AG04450 (cell line): ENCODE results near the gene CEL. TPM values are rescaled to one million over a fixed set of nuclear protein-coding genes. Genes with fewer than 3 reads are reported as not detected.
"Not testable (repeated sequence)": the region's sequence is repeated elsewhere in the genome, so short reads cannot be mapped to it uniquely, and the experiment has no call there.

Source experiments
- CTCF ChIA-PET: fragments of 300-600, 350-600 bp; formaldehyde crosslinking; extraction: SDS; loops from one replicate; lab custom pipeline; 2022; ENCODE audit warnings: antibody characterized with exemption, inconsistent platforms; lab: Charles Lee
- POLR2A ChIA-PET: fragments of 350-600 bp; formaldehyde crosslinking; extraction: SDS; loops from one replicate; lab custom pipeline; 2021; ENCODE audit warnings: antibody characterized with exemption, inconsistent platforms; lab: Yijun Ruan, JAX
- DNase-seq: peaks from one replicate; pipeline ENCODE4 v3.0.0-alpha.2; 2011; ENCODE audit warnings: low read depth, low spot score
- H3K27ac ChIP-seq: one replicate; pipeline ENCODE4 v1.5.1; 2012; ENCODE audit warnings: low read depth, low read length, control low read depth
- H3K27me3 ChIP-seq: one replicate; pipeline ENCODE4 v1.6.0; 2012; ENCODE audit warnings: low read length; ENCODE audit not compliant: control insufficient read depth, insufficient read depth
- H3K4me3 ChIP-seq: 2 replicates; pipeline ENCODE4 v1.5.1; 2011; ENCODE audit warnings: mild to moderate bottlenecking, low read depth, low read length, control low read depth
- H3K9me3 ChIP-seq: 2 replicates; pipeline ENCODE4 v1.5.1; 2012; ENCODE audit warnings: low read length; ENCODE audit not compliant: control insufficient read depth, insufficient read depth
- polyA plus RNA-seq: library from polyadenylated mRNA; depleted of rRNA; stranded (reverse); fragments of >200 nt; gene quantifications from 2 replicates; pipeline ENCODE4 v1.2.3, GENCODE V29; 2011
- TF ChIP-seq, protein P1 (sequence below): IDR thresholded peaks from 2 replicates; pipeline ENCODE4 v1.5.1; 2011; ENCODE audit warnings: low read depth, low read length, control low read depth, inconsistent platforms

CEL gene
- polyA plus RNA-seq, 1 experiment: 0.24 TPM

DNA sequence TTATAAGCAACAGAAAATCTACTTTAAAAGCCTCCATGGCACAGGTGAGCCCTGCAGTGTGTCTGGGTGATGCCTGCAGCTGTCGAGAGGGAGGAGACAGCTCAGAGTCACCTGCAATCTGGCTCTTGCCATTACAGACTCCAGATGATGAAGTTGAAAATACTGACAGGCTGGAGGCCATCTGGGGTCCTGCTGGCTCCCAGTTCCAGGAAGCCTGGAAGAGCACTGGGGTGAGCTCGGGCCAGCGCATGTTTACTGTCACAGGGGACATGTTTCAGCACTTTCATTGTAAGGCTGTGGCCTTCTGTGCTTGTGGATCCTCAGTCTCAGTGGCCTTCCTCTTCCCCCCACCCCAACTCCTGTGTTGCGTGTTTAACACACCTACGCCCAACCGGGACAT is 28.4 kb downstream of the CEL start:
- TF ChIP-seq, protein P1, sequence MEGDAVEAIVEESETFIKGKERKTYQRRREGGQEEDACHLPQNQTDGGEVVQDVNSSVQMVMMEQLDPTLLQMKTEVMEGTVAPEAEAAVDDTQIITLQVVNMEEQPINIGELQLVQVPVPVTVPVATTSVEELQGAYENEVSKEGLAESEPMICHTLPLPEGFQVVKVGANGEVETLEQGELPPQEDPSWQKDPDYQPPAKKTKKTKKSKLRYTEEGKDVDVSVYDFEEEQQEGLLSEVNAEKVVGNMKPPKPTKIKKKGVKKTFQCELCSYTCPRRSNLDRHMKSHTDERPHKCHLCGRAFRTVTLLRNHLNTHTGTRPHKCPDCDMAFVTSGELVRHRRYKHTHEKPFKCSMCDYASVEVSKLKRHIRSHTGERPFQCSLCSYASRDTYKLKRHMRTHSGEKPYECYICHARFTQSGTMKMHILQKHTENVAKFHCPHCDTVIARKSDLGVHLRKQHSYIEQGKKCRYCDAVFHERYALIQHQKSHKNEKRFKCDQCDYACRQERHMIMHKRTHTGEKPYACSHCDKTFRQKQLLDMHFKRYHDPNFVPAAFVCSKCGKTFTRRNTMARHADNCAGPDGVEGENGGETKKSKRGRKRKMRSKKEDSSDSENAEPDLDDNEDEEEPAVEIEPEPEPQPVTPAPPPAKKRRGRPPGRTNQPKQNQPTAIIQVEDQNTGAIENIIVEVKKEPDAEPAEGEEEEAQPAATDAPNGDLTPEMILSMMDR: no peak
- DNase-seq: no peak
- POLR2A ChIA-PET: no interaction called here
- peaks cover 2% of the 10 kb centered on the region for H3K27me3 ChIP-seq
- no peaks in the 10 kb centered on the region for H3K9me3 ChIP-seq
- CTCF ChIA-PET: interaction anchor here (0.7 to 2.1 kb wide), 3 partner anchors 54 to 864 kb away, joined by 3 to 10 read pairs (median 7); no protein-coding TSS in a partner anchor
- no peak overlapping the region for H3K4me3 ChIP-seq
- H3K27ac ChIP-seq: no peak overlapping the region

DNA sequence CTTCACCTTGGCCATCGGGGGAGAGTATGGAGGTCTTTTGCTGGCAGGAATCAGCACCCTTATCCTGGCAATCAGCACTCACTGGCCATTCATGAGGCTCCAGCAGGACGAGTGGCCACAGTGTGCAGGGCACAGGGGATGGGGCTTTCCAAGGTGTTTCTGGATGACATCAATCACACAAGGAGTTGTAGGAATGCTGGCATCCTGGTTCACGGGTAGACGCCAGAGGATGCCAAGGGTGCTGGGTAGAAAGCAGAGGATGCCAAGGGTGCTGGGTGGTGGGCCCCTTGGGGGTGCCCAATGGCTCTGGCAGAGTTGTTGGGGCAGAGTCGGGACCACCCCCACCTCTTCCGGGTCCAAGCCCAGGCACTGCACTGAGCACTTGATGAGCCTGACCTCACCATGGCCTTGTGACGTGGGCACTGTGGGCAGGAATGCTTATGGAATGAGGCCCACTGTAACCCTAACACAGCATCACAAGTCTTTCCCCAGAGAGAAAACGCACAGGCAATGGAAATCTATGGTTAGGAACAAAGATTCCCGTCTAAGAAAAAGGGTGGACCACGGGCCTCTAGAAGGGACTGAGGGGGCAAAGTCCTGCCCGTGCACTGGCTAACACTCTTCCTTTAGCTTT is 29.1 kb downstream of the CEL start:
- POLR2A ChIA-PET: interaction anchor here (0.7 kb wide), 1 partner anchor 32 kb away, joined by 4 read pairs; no protein-coding TSS in a partner anchor
- CTCF ChIA-PET: interaction anchor here (1.3 to 2.1 kb wide), 2 partner anchors 15 to 54 kb away, joined by 3 to 10 read pairs; no protein-coding TSS in a partner anchor
- no peak for DNase-seq
- no peak overlapping the region for H3K27ac ChIP-seq
- TF ChIP-seq, protein P1: no peak
- H3K27me3 ChIP-seq: peaks cover 2% of the 10 kb centered on the region
- H3K9me3 ChIP-seq: peaks cover 4% of the 10 kb centered on the region; the same call in 1 of the 2 replicates
- no peak overlapping the region for H3K4me3 ChIP-seq

DNA sequence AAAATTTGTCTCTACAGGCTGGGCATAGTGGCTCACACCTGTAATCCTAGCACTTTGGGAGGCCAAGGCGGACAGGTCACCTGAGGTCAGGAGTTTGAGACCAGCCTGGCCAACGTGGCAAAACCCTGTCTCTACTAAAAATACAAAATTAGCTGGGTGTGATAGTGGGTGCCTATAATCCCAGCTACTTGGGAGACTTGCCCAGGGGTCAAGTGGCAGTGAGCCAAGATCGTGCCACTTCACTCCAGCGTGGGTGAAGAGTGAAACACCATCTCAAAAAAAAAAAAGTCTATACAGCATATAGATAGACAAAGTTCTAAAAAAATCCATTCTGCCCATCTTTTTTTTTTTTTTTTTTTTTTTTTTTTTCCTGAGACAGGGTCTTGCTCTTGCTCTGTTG is 32.6 kb downstream of the CEL start:
- H3K27me3 ChIP-seq, POLR2A ChIA-PET, H3K4me3 ChIP-seq, DNase-seq, H3K27ac ChIP-seq: not testable (repeated sequence)
- CTCF ChIA-PET: interaction anchor here (1.0 to 1.3 kb wide), 3 partner anchors 9 to 53 kb away, joined by 3 to 6 read pairs (median 5); no protein-coding TSS in a partner anchor
- H3K9me3 ChIP-seq: peaks cover 14% of the 10 kb centered on the region

GRCh38 chr9:133094842-133095393 is 33.1 kb downstream of the CEL start:
- POLR2A ChIA-PET: no interaction called here
- CTCF ChIA-PET: interaction anchor here (1.0 to 1.6 kb wide), 2 partner anchors 8 to 49 kb away, joined by 6 to 8 read pairs; no protein-coding TSS in a partner anchor

GRCh38 chr9:133098104-133098754 is 36.4 kb downstream of the CEL start:
- CTCF ChIA-PET: interaction anchor here (15.9 kb wide), 1 partner anchor 48 kb away, joined by 264 read pairs; no protein-coding TSS in a partner anchor

More at GRCh38 chr9:133094842-133095393, 33.1 kb downstream of the CEL start:
- no peak overlapping the region for H3K4me3 ChIP-seq
- no peaks in the 10 kb centered on the region for H3K27me3 ChIP-seq
- H3K9me3 ChIP-seq: peaks cover 14% of the 10 kb centered on the region
- DNase-seq: no peak
- H3K27ac ChIP-seq: no peak overlapping the region
- TF ChIP-seq, protein P1: no peak

More at GRCh38 chr9:133098104-133098754, 36.4 kb downstream of the CEL start:
- no peak overlapping the region for H3K4me3 ChIP-seq
- peaks cover 14% of the 10 kb centered on the region for H3K9me3 ChIP-seq
- TF ChIP-seq, protein P1: no peak
- no peaks in the 10 kb centered on the region for H3K27me3 ChIP-seq
- H3K27ac ChIP-seq: no peak overlapping the region
- POLR2A ChIA-PET: no interaction called here
- no peak for DNase-seq
